Ascending aorta (tissue), 2 donors: ENCODE measurements around the gene FXYD6. TPM values are rescaled to one million over a fixed set of nuclear protein-coding genes. Genes with fewer than 3 reads are reported as not detected.

Experiments used
- DNase-seq, 2 donors: peaks; one replicate each; pipeline ENCODE4 v3.0.0-alpha.2; 2019; ENCODE audit warnings: low spot score in 2 of 2
- H3K27ac ChIP-seq, 2 donors: fragments of 200-600 bp; sonication (generic); one replicate each; pipeline ENCODE4 v1.5.1; 2016 to 2017; ENCODE audit warnings: mild to moderate bottlenecking in 1 of 2
- H3K27me3 ChIP-seq: fragments of 200-600 bp; sonication (generic); one replicate; pipeline ENCODE4 v1.5.1; 2017
- H3K36me3 ChIP-seq, 2 donors: fragments of 200-600 bp; sonication (generic); one replicate each; pipeline ENCODE4 v1.5.1; 2016
- H3K4me1 ChIP-seq, 2 donors: fragments of 200-600 bp; sonication (generic); one replicate each; pipeline ENCODE4 v1.5.1; 2016 to 2017; ENCODE audit warnings: mild to moderate bottlenecking in 1 of 2
- H3K4me3 ChIP-seq, 2 donors: fragments of 200-600 bp; sonication (generic); one replicate each; pipeline ENCODE4 v1.5.1; 2016 to 2017; ENCODE audit warnings: mild to moderate bottlenecking in 1 of 2
- H3K9me3 ChIP-seq, 2 donors: fragments of 200-600 bp; sonication (generic); one replicate each; pipeline ENCODE4 v1.5.1; 2016
- intact Hi-C: fragments of 100-400 bp; cut with DNase I; formaldehyde crosslinking; loops from one replicate; pipeline ENCODE4 v1.15.1; 2023
- total RNA-seq: library from RNA; depleted of rRNA; stranded (reverse); fragments of >200 nt; gene quantifications from one replicate; pipeline ENCODE4 v1.1.0, GENCODE V29; 2016
- TF ChIP-seq, protein P1 (sequence below), 3 experiments: fragments of 200-600 bp in 2 of 3; fragments of 450-650 bp in 1 of 3; sonication (generic) in 2 of 3; IDR thresholded peaks; one replicate each; pipeline ENCODE4 v1.5.1; 2016 to 2019; ENCODE audit warnings: antibody characterized with exemption in 3 of 3, mild to moderate bottlenecking in 1 of 3, moderate library complexity in 1 of 3

Gene FXYD6
- total RNA-seq, 1 donor from 2014 or later: 16.4 TPM

DNA sequence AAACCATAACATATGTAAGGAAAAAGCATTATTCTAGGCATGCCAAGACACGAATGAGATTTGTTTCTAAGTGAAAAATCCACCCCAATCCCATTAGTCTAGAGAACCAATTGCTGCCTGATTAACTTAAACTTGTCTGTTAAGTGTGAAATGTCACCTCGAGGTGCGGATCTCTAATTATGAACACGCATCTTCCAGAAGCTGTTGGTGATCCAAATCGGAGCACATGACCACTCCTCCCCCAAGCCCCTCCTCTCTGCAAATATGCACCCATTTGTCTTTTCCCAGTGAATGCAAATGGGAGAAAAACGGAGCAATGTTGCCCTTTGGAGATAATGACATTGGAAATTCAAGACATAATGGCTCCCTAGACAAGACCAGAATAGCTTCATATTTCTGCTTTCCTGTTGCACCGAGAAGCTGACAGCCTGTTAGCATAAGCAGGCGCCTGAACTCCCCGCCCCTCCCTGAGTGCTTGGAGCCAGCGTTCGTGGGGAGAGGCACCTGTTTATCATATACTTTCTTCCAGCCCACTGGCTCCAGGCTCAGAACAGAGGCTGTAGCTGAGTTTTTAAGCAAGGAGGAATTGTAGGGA is 6.0 kb upstream of the FXYD6 start:
- no peak for DNase-seq
- Histone ChIP-seq H3K27me3 (no peaks in the 10 kb centered on the region), H3K36me3 (no peaks in the 10 kb centered on the region), H3K4me1 (no peaks in the 10 kb centered on the region), H3K4me3 (no peak overlapping the region), H3K9me3 (no peaks in the 10 kb centered on the region), H3K27ac (no peak overlapping the region)
- intact Hi-C loops: no loop called here
- TF ChIP-seq, protein P1, sequence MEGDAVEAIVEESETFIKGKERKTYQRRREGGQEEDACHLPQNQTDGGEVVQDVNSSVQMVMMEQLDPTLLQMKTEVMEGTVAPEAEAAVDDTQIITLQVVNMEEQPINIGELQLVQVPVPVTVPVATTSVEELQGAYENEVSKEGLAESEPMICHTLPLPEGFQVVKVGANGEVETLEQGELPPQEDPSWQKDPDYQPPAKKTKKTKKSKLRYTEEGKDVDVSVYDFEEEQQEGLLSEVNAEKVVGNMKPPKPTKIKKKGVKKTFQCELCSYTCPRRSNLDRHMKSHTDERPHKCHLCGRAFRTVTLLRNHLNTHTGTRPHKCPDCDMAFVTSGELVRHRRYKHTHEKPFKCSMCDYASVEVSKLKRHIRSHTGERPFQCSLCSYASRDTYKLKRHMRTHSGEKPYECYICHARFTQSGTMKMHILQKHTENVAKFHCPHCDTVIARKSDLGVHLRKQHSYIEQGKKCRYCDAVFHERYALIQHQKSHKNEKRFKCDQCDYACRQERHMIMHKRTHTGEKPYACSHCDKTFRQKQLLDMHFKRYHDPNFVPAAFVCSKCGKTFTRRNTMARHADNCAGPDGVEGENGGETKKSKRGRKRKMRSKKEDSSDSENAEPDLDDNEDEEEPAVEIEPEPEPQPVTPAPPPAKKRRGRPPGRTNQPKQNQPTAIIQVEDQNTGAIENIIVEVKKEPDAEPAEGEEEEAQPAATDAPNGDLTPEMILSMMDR (IDR thresholded peaks at IDR 0.05): no peak

DNA sequence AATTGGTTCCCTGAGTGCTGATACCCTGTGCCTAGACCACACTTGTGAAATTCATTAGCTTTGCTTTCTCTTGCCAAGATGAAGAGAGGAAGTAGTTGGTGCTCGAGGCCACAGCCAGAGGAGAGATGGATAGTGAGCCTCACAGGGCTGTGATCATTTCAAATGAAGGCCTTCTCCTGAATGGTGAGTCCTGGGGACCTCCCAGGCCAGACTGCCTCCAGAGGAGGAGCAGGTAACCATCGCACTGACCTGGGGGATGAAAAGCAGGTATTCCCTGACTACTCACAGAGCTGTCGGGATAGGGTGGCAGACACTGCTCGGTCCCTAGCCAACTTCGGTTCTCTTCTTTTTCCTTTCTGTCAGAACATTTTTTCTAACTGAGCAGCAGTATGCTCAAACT is 4.8 kb upstream of the FXYD6 start:
- Histone ChIP-seq H3K27ac (no peak overlapping the region), H3K9me3 (no peaks in the 10 kb centered on the region), H3K36me3 (no peaks in the 10 kb centered on the region), H3K4me3 (no peak overlapping the region), H3K4me1 (no peaks in the 10 kb centered on the region), H3K27me3 (peaks cover 5% of the 10 kb centered on the region)
- no peak for DNase-seq
- intact Hi-C loops: no loop called here
- TF ChIP-seq, protein P1 (IDR thresholded peaks at IDR 0.05): no peak

DNA sequence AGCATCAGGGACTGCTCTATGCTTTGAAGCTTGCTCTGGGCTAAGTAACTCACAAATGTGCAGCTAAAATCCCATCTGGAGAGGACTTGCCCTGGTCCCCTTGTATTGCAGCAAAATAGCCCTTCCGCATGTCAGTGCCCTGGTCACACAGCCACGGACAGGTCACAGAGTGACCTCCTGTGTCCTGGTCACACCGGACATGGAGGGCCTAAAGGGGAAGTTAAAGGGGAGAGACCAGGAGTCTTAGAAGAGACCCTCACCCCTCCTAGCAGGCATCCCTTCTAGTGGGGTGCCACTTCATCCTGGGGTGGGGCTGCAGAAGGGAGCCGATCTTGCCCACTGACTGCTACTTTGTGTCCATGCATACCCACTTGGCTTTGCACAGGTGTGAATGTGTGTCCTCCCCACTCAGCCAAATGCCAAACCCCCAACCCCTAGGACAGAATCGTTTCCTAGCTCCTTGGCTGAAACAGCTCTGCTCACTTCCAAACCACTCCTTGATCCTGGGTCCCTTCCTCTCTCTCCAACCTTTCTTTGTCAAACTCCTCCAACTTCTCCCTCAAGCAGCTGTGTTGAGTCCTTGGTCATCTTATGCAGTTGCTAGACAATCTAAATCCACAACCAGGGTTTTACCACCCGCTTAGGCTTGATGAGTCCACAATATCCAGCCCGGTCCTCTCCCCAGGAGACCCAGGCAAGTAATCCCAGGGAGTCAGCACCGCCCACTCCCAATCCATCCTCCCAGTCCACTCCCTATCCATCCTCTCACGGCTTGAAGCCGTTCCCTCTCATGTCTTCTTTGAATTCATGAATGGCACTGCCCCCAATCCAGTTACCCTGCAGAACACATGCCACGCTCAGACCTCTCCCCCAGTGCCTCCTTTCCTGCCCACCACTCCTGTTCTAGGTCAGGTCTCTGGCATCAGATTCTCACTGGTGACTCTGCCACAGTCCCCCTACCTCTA is 3.3 kb upstream of the FXYD6 start:
- no peak for DNase-seq

DNA sequence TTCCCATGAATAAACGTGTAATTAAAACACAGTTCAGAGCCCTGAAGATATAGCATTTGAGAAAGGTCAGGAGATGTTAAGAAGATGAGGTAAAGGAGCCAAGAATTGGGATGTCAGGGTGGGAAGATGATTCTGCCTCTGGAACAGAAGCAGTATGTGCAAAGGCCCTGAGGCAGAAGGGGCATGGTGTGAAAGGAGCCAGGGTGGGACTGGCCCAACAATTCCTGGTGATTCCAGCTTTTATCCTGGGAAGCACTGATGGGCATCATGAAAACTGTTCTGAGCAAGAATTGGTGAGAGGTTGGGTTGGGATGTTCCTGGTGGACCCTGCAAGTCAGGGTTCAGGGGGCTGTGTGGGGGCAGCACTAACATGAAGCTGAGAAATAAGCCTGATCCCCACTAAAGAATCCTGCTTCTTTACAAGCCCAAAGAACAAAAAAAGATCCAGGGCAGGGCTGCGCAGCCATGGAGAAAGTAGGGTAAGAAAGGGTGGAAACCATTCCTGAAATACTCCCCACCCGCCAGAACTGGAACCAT is 2.5 kb upstream of the FXYD6 start:
- no peaks in the 10 kb centered on the region for H3K4me1 ChIP-seq
- intact Hi-C loops: no loop called here
- H3K36me3 ChIP-seq: no peaks in the 10 kb centered on the region
- no peaks in the 10 kb centered on the region for H3K9me3 ChIP-seq
- no peak for DNase-seq
- no peak overlapping the region for H3K27ac ChIP-seq
- TF ChIP-seq, protein P1 (IDR thresholded peaks at IDR 0.05): no peak
- H3K27me3 ChIP-seq: peaks cover 5% of the 10 kb centered on the region
- no peak overlapping the region for H3K4me3 ChIP-seq

More for the DNA sequence above, 3.3 kb upstream of the FXYD6 start:
- Histone ChIP-seq H3K36me3 (no peaks in the 10 kb centered on the region), H3K27ac (no peak overlapping the region), H3K27me3 (peaks cover 5% of the 10 kb centered on the region), H3K9me3 (no peaks in the 10 kb centered on the region), H3K4me3 (no peak overlapping the region), H3K4me1 (no peaks in the 10 kb centered on the region)
- TF ChIP-seq, protein P1 (IDR thresholded peaks at IDR 0.05): no peak
- intact Hi-C loops: no loop called here

DNA sequence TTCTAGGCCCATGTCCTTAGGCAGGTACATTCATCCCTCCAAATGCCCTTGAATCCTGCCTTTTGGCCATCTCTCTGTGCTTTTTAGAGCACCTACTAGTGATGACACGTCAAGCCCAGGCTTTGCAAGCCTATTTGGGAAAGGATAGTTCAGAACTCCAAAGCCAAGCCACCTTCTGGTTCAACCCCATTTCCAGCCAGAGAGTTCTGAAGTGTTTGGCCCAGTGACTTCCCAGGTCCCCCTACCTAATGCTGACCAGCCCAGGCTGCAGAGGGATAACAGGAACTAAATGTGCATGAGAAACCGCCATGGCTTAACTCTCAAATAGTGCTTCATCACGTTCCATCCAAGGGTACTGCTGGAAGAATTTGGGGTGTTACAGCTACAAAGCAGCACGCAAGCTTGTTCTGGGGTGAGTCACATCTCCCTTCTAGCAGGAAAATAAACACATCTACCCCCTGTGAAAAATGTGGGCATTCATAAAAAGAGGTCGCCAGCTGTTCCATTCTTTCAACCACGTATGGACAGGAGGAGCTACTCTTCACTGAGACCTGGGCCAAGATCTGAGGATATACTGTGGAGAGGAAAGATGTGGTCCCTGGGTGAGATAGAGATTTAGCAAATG is 2.0 kb upstream of the FXYD6 start:
- intact Hi-C loops: no loop called here
- Histone ChIP-seq H3K9me3 (no peaks in the 10 kb centered on the region), H3K27me3 (peaks cover 5% of the 10 kb centered on the region), H3K4me3 (no peak overlapping the region), H3K36me3 (no peaks in the 10 kb centered on the region), H3K27ac (no peak overlapping the region), H3K4me1 (no peaks in the 10 kb centered on the region)
- TF ChIP-seq, protein P1 (IDR thresholded peaks at IDR 0.05): no peak
- DNase-seq: no peak
